HG03520 (cell line): Measurements from ENCODE around the gene ZNF558.

Experiments used
- ATAC-seq: cut with Tn5 transposase; IDR thresholded peaks from one replicate; pipeline ENCODE4 v1.9.1; 2021; ENCODE audit warnings: mild to moderate bottlenecking, moderate library complexity; ENCODE audit not compliant: unreplicated experiment

The ZNF558 gene

GRCh38 chr19:8832132-8833021, at the start of gene ZNF558, which contains the start of gene MBD3L1:
ZNF558 (minus strand) TSS chr19:8832304; CDS start chr19:8822659, 9,645 bp downstream.
MBD3L1 (plus strand) TSS chr19:8832377; CDS start chr19:8842679, 10,302 bp downstream.
- peak; percentile 87 for ATAC-seq

GRCh38 chr19:8881512-8881911, 49.4 kb upstream of the ZNF558 start:
- ATAC-seq, result no peak

DNA sequence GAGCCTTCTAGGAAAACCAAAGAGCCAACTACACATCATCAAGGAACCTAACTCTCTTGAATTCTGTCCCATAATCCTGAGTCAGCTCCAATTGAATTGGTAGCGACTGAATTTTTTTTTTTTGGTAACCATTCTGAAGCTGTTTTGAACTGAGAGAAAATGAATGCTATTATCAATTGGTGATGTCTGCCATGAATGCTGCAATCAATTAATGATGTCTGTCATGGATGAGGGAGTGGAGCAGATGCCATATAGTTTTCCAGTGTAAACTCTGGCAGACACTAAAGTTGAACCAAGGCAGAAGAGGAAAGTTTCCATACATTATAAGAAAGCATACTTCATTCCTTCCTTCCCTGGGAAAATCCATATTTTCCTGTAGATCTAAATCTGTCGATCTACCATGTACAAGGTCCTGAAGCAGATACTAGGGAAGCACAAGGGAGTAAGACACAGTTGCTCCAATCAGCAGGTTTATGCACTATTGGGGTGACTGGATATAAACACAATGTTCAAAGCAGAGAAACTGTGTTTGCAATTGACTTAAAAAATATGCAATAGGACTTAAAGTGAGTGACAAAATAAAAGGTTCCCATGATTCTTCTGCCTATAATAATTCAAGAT, 48.9 kb upstream of the ZNF558 start:
- no peak for ATAC-seq

DNA sequence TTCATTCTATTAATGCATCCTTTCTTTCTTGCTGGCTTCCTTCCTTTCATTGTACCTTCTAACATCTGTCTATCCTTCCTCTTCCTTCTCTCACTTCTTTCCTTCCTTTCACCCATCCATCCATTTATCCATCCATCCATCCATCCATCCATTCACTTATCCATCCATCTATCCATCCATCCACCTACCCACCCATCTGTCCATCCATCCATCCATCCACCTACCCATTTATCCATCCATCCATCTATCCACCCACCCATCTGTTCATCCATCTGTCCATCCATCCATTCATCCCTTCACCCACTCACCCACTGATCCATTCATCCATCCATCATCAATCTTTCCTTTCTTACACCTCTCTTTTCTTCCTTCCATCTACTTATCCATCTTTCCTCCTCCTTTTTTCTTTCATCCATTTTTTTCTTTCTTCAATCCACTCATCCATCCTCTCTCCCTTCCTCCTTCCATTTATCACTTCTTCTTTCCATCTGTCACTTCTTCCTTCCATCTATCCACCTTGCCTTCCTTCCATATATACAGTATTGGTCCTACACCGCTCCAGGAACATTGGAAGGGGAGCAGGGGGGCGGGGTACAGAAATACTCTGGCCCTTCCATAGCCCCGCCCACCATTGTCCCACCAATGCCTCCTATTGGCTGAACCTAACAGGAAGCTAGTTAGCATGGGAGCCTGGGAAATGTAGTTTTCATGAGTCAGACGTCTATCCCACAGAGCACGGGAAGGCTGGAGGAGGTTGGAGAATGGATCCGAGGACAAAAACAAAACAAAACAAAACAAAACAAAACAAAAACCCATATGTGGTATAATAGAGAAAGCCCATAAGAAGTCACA, 46.0 kb upstream of the ZNF558 start:
- no peak for ATAC-seq

DNA sequence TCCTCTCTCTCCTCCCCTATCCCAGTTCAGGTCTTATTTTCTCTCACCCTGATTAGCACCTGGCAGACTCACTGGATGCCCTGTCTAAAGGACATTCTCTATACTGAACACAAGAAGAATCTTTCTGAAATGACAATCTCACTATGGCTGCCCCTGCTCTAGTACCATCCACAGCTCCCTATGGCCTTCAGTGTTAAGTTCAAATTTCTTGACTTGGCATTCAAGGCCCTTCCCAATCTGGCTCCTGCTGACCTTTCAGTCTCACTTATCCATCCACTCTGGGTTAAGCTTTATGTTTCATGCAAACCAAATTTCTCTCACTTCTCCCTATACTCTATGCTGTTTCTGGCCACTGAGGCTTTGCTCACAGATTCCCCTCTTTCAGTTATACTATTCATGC, 34.2 kb upstream of the ZNF558 start:
- ATAC-seq, result no peak

- ATAC-seq, result no peak
Measured at GRCh38 chr19:8858260-8858659, 26.2 kb upstream of the ZNF558 start.

- no peak for ATAC-seq
Measured at GRCh38 chr19:8850488-8850887, 18.4 kb upstream of the ZNF558 start.

GRCh38 chr19:8849232-8849631, 17.1 kb upstream of the ZNF558 start:
- ATAC-seq, result no peak

DNA sequence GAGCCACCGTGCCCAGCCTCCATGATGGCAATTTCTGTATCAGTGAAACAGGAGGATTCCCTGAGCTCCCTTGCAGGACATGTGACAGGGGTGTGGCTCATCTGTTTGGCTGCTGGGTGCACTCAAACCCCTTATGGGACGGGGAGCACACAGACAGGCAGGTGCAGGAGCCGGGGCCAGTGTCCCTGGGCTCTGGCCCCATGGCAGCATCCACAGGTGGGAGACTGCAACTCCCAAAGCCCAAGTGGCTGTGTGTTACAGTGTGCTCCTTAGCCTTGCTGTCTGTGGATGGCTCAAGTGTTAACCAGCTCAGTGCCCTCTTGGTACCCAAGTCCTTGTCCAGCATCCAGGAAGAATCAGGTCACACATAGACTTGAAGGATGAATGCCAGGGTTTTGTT, 14.7 kb upstream of the ZNF558 start:
- no peak for ATAC-seq

DNA sequence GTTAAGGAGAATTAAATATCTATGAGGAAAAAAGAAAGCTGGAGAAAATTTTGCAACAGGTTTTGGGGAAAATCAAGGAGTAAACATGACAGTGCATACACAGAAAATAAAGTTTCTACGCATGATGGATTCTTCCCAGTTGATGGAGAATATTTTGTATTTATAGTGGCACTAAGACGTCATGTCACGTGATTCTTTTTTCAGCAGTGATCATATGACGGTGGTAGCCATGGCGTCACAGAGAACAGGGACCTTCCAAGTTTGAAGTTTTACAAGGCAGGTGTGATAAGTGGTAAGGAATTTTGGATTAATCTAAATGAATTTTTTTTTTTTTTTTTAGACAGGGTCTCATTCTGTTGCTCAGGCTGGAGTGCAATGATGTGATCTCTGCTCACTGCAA, 8.6 kb upstream of the ZNF558 start:
- no peak for ATAC-seq

GRCh38 chr19:8835877-8836276, 3.8 kb upstream of the ZNF558 start:
- no peak for ATAC-seq

GRCh38 chr19:8835446-8835845, 3.3 kb upstream of the ZNF558 start:
- no peak for ATAC-seq

GRCh38 chr19:8831832-8832131, 322 bp downstream of the ZNF558 start:
- ATAC-seq, result no peak

DNA sequence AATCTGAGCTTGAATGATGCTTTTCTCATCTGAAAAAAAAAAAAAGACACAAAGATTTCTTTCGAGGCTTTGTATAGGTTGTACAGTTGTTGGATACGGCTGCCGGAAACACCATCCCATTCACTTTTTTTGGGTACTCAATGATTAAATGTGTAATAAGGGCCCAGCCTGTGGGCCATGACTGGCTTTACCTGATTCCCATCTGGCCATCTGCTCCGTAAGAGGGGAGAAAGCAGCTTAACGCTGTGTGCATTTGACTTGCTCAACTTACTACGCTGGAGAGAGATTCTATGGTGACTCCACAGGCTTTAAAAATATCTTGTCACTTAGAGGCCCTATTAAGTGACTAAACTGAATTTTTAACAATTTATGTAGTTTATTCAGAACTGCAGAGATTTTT, 731 bp downstream of the ZNF558 start:
- ATAC-seq, result no peak

- no peak for ATAC-seq
Measured at GRCh38 chr19:8827277-8827676, 4.8 kb downstream of the ZNF558 start.

DNA sequence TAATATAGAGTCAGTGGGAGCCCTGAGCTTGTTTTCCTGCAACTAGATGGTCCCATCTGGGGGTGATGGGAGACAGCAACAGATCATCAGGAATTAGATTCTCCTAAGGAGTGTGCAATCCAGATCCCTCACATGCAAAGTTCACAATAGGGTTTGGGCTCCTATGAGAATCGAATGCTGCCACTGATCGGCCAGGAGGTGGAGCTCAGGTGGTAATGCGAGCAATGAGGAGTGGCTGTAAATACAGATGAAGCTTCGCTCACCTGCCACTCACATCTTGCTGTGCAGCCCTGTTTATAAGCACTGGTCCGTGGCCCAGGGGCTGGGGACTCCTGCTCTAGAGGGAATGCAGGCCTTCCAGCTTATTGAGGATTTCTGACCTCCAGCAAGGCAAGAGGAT, 5.7 kb downstream of the ZNF558 start:
- ATAC-seq, result no peak

- no peak for ATAC-seq
Measured at GRCh38 chr19:8821748-8822241, 10.3 kb downstream of the ZNF558 start.

- no peak for ATAC-seq
Measured at GRCh38 chr19:8820234-8820633, 11.9 kb downstream of the ZNF558 start.

GRCh38 chr19:8815780-8816179, 16.3 kb downstream of the ZNF558 start:
- ATAC-seq, result no peak

DNA sequence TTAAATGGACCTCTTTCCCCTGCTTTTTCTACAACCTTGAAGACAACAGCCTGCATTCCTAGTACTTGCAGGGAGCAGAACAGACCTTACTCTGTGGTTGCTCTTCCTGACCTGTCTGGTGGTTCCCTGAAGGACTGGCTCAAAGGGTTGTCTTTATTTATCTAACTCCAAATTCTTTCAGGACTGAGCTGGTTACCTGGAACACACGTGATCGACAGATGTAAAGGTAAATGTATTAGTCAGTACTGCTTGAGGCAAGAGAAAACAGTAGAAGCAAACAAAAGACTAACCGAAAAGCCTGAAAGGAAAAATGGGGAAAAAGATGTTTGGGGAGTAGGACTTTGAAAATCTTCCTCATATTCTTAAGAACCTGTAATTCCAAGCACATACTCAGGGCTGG, 17.9 kb downstream of the ZNF558 start:
- no peak for ATAC-seq
